ENCODE data around the gene ROGDI.

DNA sequence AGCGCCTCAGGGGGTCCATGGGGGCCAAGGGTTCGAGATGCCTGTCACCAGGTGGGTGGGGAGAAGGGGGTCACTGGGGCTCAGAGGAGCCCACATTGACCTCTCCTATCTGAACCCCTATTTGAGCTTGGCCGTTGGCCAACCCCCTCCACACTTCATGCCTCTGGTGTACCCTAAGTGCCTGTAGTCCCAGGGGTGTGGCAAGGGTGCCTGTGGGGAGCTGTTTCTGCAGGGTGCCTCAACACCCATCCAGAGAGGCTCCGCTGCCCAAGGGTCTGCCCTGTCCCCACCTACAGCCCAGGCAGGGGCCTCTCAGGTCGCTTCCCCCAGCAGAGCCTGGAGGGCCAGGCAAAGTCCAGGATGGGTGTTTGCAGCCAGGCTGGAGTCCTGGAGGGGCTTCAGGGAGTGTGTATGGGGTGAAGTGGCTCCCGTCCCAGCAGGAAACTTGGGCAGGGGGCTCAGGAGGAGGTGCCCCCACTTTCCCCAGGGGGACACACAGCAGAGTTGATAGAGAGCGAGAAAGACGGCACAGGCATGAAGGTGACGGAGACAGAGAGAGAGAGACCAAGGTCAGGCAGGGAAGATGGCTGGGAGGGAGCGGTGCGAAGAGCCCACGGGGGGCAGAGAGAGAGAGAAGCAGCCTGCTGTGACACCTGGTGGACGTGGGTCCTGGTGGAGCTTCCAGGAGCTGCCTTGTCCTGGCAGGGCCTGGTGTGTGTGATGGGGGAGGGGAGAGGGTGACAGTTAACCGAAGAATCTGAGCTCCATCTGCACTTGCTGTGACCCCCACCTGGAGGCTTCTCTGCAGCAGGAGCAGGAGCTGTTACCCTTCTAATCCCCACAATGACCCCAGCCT is 14.6 kb downstream of the ROGDI start, which contains the start of gene SEPTIN12:
- TF ChIP-seq, protein P1, sequence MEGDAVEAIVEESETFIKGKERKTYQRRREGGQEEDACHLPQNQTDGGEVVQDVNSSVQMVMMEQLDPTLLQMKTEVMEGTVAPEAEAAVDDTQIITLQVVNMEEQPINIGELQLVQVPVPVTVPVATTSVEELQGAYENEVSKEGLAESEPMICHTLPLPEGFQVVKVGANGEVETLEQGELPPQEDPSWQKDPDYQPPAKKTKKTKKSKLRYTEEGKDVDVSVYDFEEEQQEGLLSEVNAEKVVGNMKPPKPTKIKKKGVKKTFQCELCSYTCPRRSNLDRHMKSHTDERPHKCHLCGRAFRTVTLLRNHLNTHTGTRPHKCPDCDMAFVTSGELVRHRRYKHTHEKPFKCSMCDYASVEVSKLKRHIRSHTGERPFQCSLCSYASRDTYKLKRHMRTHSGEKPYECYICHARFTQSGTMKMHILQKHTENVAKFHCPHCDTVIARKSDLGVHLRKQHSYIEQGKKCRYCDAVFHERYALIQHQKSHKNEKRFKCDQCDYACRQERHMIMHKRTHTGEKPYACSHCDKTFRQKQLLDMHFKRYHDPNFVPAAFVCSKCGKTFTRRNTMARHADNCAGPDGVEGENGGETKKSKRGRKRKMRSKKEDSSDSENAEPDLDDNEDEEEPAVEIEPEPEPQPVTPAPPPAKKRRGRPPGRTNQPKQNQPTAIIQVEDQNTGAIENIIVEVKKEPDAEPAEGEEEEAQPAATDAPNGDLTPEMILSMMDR (IDR thresholded peaks at IDR 0.05), result no peak
- TF ChIP-seq POLR2AphosphoS5 (IDR thresholded peaks at IDR 0.05), result no peak
